Esophagus squamous epithelium (tissue), 4 donors: Measurements from ENCODE around the gene CSAG3.

Source experiments
- CTCF ChIP-seq, 6 experiments: fragments of 450-650 bp in 4 of 6; fragments of 200-600 bp in 2 of 6; sonication (generic) in 2 of 6; IDR thresholded peaks; one replicate each; pipeline ENCODE4 v1.5.1; 2016 to 2019; ENCODE audit warnings: antibody characterized with exemption in 6 of 6, mild to moderate bottlenecking in 4 of 6, moderate library complexity in 4 of 6
- POLR2A ChIP-seq, 4 donors: fragments of 450-650 bp; IDR thresholded peaks; one replicate each; pipeline ENCODE4 v1.6.1; 2017; ENCODE audit warnings: antibody characterized with exemption in 4 of 4, mild to moderate bottlenecking in 4 of 4, moderate library complexity in 3 of 4

DNA sequence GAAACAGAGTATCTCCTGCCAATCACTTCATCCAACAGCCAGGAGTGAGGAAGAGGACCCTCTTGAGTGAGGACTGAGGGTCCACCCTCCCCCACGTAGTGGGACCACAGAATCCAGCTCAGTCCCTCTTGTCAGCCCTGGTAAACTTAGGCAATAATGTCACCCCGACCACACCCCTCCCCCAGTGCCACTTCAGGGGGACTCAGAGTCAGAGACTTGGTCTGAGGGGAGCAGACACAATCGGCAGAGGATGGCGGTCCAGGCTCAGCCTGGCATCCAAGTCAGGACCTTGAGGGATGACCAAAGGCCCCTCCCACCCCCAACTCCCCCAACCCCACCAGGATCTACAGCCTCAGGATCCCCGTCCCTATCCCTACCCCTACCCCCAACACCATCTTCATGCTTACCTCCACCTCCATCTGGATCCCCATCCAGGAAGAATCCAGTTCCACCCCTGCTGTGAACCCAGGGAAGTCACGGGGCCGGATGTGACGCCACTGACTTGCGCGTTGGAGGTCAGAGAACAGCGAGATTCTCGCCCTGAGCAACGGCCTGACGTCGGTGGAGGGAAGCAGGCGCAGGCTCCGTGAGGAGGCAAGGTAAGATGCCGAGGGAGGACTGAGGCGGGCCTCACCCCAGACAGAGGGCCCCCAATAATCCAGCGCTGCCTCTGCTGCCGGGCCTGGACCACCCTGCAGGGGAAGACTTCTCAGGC, 25.6 kb upstream of the CSAG3 start, which contains the start of the genes CSAG1 and MAGEA12:
- TF ChIP-seq CTCF (IDR thresholded peaks at IDR 0.05) (no peak), POLR2A (IDR thresholded peaks at IDR 0.05) (no peak)
